ENCODE measurements around the gene KRT76. TPM values are rescaled to one million over a fixed set of nuclear protein-coding genes. Genes with fewer than 3 reads are reported as not detected.

The KRT76 gene
- total RNA-seq, 4 donors from 2014 or later = not detected

- H3K4me1 ChIP-seq = no peaks in the 10 kb centered on the region
- no peak for DNase-seq (ENCODE audit: extremely low spot score)
- no peak overlapping the region for H3K4me3 ChIP-seq
- peaks cover 0 to 44% (median 0%) of the 10 kb centered on the region in 4 donors for H3K27me3 ChIP-seq
- no peaks in the 10 kb centered on the region for H3K36me3 ChIP-seq
- H3K27ac ChIP-seq (replicated peaks in 1 of 4) = no peak overlapping the region
- WGBS = 87% methylated on average over 3 of the region's 3 CpGs
- TF ChIP-seq POLR2A (IDR thresholded peaks at IDR 0.05; ENCODE audit: low read depth) (no peak), POLR2AphosphoS5 (IDR thresholded peaks at IDR 0.05) (no peak), CTCF (IDR thresholded peaks at IDR 0.05) (no peak), EP300 (IDR thresholded peaks at IDR 0.05) (no peak)
- intact Hi-C loops (cut with DNase I) = no loop called here
- H3K9me3 ChIP-seq = no peaks in the 10 kb centered on the region
Measured at GRCh38 chr12:52749827-52750226, 27.3 kb downstream of the KRT76 start.

- intact Hi-C loops (cut with DNase I) = no loop called here
- H3K4me1 ChIP-seq = no peaks in the 10 kb centered on the region
- no peak for TF ChIP-seq POLR2AphosphoS5 (IDR thresholded peaks at IDR 0.05)
- TF ChIP-seq CTCF (IDR thresholded peaks at IDR 0.05) = no peak
- TF ChIP-seq EP300 (IDR thresholded peaks at IDR 0.05) = no peak
- TF ChIP-seq POLR2A (IDR thresholded peaks at IDR 0.05; ENCODE audit: low read depth) = no peak
- no peaks in the 10 kb centered on the region for H3K9me3 ChIP-seq
- H3K4me3 ChIP-seq = no peak overlapping the region
- peaks cover 0 to 31% (median 0%) of the 10 kb centered on the region in 4 donors for H3K27me3 ChIP-seq
- 73% methylated on average over 14 of the region's 14 CpGs for WGBS
- H3K36me3 ChIP-seq = no peaks in the 10 kb centered on the region
- no peak overlapping the region for H3K27ac ChIP-seq (replicated peaks in 1 of 4)
- DNase-seq (ENCODE audit: extremely low spot score) = no peak
Measured at GRCh38 chr12:52748578-52748977, 28.6 kb downstream of the KRT76 start.

- Histone ChIP-seq H3K4me1 (no peaks in the 10 kb centered on the region), H3K36me3 (no peaks in the 10 kb centered on the region), H3K9me3 (no peaks in the 10 kb centered on the region), H3K4me3 (no peak overlapping the region), H3K27me3 (peaks cover 0 to 33% (median 0%) of the 10 kb centered on the region in 4 donors), H3K27ac (replicated peaks in 1 of 4) (no peak overlapping the region)
- WGBS = 80% methylated on average over 5 of the region's 5 CpGs
- TF ChIP-seq POLR2A (IDR thresholded peaks at IDR 0.05; ENCODE audit: low read depth) (no peak), POLR2AphosphoS5 (IDR thresholded peaks at IDR 0.05) (no peak), EP300 (IDR thresholded peaks at IDR 0.05) (no peak), CTCF (IDR thresholded peaks at IDR 0.05) (no peak)
- intact Hi-C loops (cut with DNase I) = no loop called here
- DNase-seq (ENCODE audit: extremely low spot score) = no peak
Measured at GRCh38 chr12:52745554-52745953, 31.6 kb downstream of the KRT76 start.

GRCh38 chr12:52744493-52745156 lies 32.5 kb downstream of the KRT76 start:
- DNase-seq (ENCODE audit: extremely low spot score) = no peak
- no peaks in the 10 kb centered on the region for H3K9me3 ChIP-seq
- 78% methylated on average over 1 of the region's 1 CpG for WGBS
- TF ChIP-seq POLR2A (IDR thresholded peaks at IDR 0.05; ENCODE audit: low read depth) = no peak
- no peak for TF ChIP-seq EP300 (IDR thresholded peaks at IDR 0.05)
- TF ChIP-seq CTCF (IDR thresholded peaks at IDR 0.05) = no peak
- TF ChIP-seq POLR2AphosphoS5 (IDR thresholded peaks at IDR 0.05) = no peak
- H3K36me3 ChIP-seq = no peaks in the 10 kb centered on the region
- no peak overlapping the region for H3K4me3 ChIP-seq
- H3K27me3 ChIP-seq = peaks cover 0 to 38% (median 0%) of the 10 kb centered on the region in 4 donors
- intact Hi-C loops (cut with DNase I) = no loop called here
- no peaks in the 10 kb centered on the region for H3K4me1 ChIP-seq
- H3K27ac ChIP-seq (replicated peaks in 1 of 4) = no peak overlapping the region

Measured in esophagus muscularis mucosa (tissue), 4 donors.